ENCODE measurements around the gene TAB2.

- no peak for TF ChIP-seq POLR2A (IDR thresholded peaks at IDR 0.05; ENCODE audit: low read depth, low read length)
- TF ChIP-seq CTCF (IDR thresholded peaks at IDR 0.05; ENCODE audit: extremely low read depth in 1 of 2, insufficient read depth in 1 of 2, low read depth in 1 of 2, low read length in 2 of 2) = no peak
- TF ChIP-seq EZH2 (IDR thresholded peaks at IDR 0.05; ENCODE audit: borderline replicate concordance, low read depth, low read length, severe bottlenecking) = peak; percentile 31
- no peak for TF ChIP-seq POLR2AphosphoS5 (IDR thresholded peaks at IDR 0.05; ENCODE audit: insufficient read depth, low read depth, low read length)
- no peak for TF ChIP-seq MYC (IDR thresholded peaks at IDR 0.05; ENCODE audit: low read depth, low read length)
- TF ChIP-seq JUN (IDR thresholded peaks at IDR 0.05; ENCODE audit: borderline replicate concordance, insufficient read depth, insufficient read length, low read depth) = no peak
- TF ChIP-seq FOS (IDR thresholded peaks at IDR 0.05; ENCODE audit: borderline replicate concordance, insufficient read depth, low read length) = no peak
- no peak for TF ChIP-seq MAX (IDR thresholded peaks at IDR 0.05; ENCODE audit: insufficient read depth, insufficient read length)
- TF ChIP-seq GATA2 (IDR thresholded peaks at IDR 0.05; ENCODE audit: insufficient read depth, insufficient read length, low read depth, low read length) = no peak
Observed at GRCh38 chr6:149423964-149424440, 106.5 kb downstream of the TAB2 start.

Measured in endothelial cell of umbilical vein (primary cell).